NAMALWA (cell line): ENCODE data around the gene TUFT1.
"Not testable (repeated sequence)": the region's sequence is repeated elsewhere in the genome, so short reads cannot be mapped to it uniquely, and the experiment has no call there.

Source experiments
- DNase-seq: peaks from one replicate; pipeline ENCODE4 v3.0.0-alpha.2; 2015; ENCODE audit warnings: low spot score

Gene TUFT1

GRCh38 chr1:151618003-151618402 is 77.9 kb downstream of the TUFT1 start:
- no peak for DNase-seq

GRCh38 chr1:151618470-151618869 is 78.4 kb downstream of the TUFT1 start:
- DNase-seq = no peak

- not testable (repeated sequence) for DNase-seq
Measured at GRCh38 chr1:151618996-151619395, 78.9 kb downstream of the TUFT1 start.

- DNase-seq = no peak
Measured at GRCh38 chr1:151619489-151620093, 79.5 kb downstream of the TUFT1 start.

- no peak for DNase-seq
Measured at GRCh38 chr1:151620286-151620685, 80.2 kb downstream of the TUFT1 start.

GRCh38 chr1:151621351-151621750 is 81.2 kb downstream of the TUFT1 start:
- DNase-seq = no peak

GRCh38 chr1:151624783-151625182 is 84.7 kb downstream of the TUFT1 start:
- no peak for DNase-seq

GRCh38 chr1:151626740-151627334 is 86.7 kb downstream of the TUFT1 start:
- DNase-seq = no peak

GRCh38 chr1:151629278-151629677 is 89.2 kb downstream of the TUFT1 start:
- DNase-seq = no peak
